Upper lobe of left lung (tissue), 4 donors: ENCODE measurements around the gene SFXN2.
"Not testable (repeated sequence)": the region's sequence is repeated elsewhere in the genome, so short reads cannot be mapped to it uniquely, and the experiment has no call there.

Experiments used
- CTCF ChIP-seq, 6 experiments: fragments of 450-650 bp in 4 of 6; fragments of 200-600 bp in 2 of 6; sonication (generic) in 2 of 6; IDR thresholded peaks; one replicate each; pipeline ENCODE4 v1.5.1; 2016 to 2019; ENCODE audit warnings: antibody characterized with exemption in 6 of 6
- EP300 ChIP-seq, 4 donors: sonication (generic); formaldehyde crosslinking; IDR thresholded peaks; one replicate each; pipeline ENCODE4 v1.5.1; 2017; ENCODE audit warnings: antibody characterized with exemption in 4 of 4, control low read depth in 2 of 4
- POLR2AphosphoS5 ChIP-seq, 2 donors: sonication (generic); formaldehyde crosslinking; IDR thresholded peaks; one replicate each; pipeline ENCODE4 v1.5.1; 2017; ENCODE audit warnings: antibody characterized with exemption in 2 of 2

DNA sequence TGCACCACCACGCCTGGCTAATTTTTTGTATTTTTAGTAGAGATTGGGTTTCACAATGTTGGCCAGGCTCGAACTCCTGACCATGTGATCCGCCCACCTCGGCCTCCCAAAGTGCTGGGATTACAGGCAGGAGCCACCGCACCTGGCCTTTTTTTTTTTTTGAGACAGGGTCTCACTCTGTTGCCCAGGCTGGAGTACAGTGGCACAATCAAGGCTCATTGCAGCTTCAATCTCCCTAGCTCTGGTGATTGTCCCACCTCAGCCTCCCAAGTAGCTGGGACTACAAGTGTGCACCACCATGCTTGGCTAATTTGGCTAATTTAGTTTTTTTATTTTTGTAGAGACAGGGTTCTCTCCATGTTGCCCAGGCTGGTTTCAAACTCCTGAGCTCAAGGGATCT, 27.9 kb downstream of the SFXN2 start:
- TF ChIP-seq POLR2AphosphoS5, CTCF, EP300 (IDR thresholded peaks at IDR 0.05): not testable (repeated sequence)
